Smooth muscle cell (in vitro differentiated cells): Measurements from ENCODE around the gene TSSC4. TPM values are rescaled to one million over a fixed set of nuclear protein-coding genes. Genes with fewer than 3 reads are reported as not detected.

Experiments
- DNase-seq: peaks from one replicate; lab custom pipeline; 2025; ENCODE audit not compliant: unreplicated experiment; lab: John Stamatoyannopoulos, UW
- H2AFZ ChIP-seq: fragments of 200-600 bp; sonication (generic); 2 replicates; pipeline ENCODE4 v1.6.0; 2016; ENCODE audit warnings: antibody characterized with exemption, low read depth, mild to moderate bottlenecking
- H3F3A ChIP-seq: fragments of 200-600 bp; sonication (generic); 2 replicates; pipeline ENCODE4 v1.6.0; 2017; ENCODE audit warnings: antibody characterized with exemption, low read depth
- H3K27ac ChIP-seq: fragments of 200-600 bp; sonication (generic); 2 replicates; pipeline ENCODE4 v1.5.1; 2016; ENCODE audit warnings: low read depth, mild to moderate bottlenecking
- H3K27me3 ChIP-seq: fragments of 200-600 bp; sonication (generic); 2 replicates; pipeline ENCODE4 v1.6.1; 2016; ENCODE audit warnings: low read depth, mild to moderate bottlenecking
- H3K36me3 ChIP-seq: fragments of 200-600 bp; sonication (generic); 2 replicates; pipeline ENCODE4 v1.5.1; 2016; ENCODE audit warnings: low read depth
- H3K4me1 ChIP-seq: fragments of 200-600 bp; sonication (generic); 2 replicates; pipeline ENCODE4 v1.5.1; 2016; ENCODE audit warnings: low read depth
- H3K4me2 ChIP-seq: fragments of 200-600 bp; sonication (generic); 2 replicates; pipeline ENCODE4 v1.6.0; 2016; ENCODE audit warnings: mild to moderate bottlenecking
- H3K4me3 ChIP-seq: fragments of 200-600 bp; sonication (generic); 2 replicates; pipeline ENCODE4 v1.5.1; 2016; ENCODE audit warnings: mild to moderate bottlenecking
- H3K79me2 ChIP-seq: fragments of 200-600 bp; sonication (generic); 2 replicates; pipeline ENCODE4 v1.6.0; 2016; ENCODE audit warnings: low read depth, mild to moderate bottlenecking
- H3K9ac ChIP-seq: fragments of 200-600 bp; sonication (generic); 2 replicates; pipeline ENCODE4 v1.6.0; 2016; ENCODE audit warnings: low read depth
- H3K9me3 ChIP-seq: fragments of 200-600 bp; sonication (generic); replicated peaks from 2 replicates; pipeline ENCODE4 v1.5.1; 2016; ENCODE audit warnings: low read depth
- H4K20me1 ChIP-seq: fragments of 200-600 bp; sonication (generic); 2 replicates; pipeline ENCODE4 v1.6.0; 2016; ENCODE audit warnings: low read depth
- WGBS: methylation state at CpG from one replicate; pipeline ENCODE4 v1.1.7; 2016; ENCODE audit warnings: low lambda C conversion rate; 5-methylcytosine and 5-hydroxymethylcytosine counted together
- polyA plus RNA-seq: library from polyadenylated mRNA; unstranded; fragments of >200 nt; fragmentation: Nextera tagmentation; extraction: Ambion mirVana; gene quantifications from 2 replicates; pipeline ENCODE4 v1.2.1, GENCODE V29; 2016
- total RNA-seq: library from RNA; depleted of rRNA; stranded (reverse); fragments of >200 nt; gene quantifications from 2 replicates; pipeline ENCODE4 v1.2.3, GENCODE V29; 2014
- TF ChIP-seq, protein P1 (sequence below): fragments of 200-600 bp; sonication (generic); IDR thresholded peaks from 2 replicates; pipeline ENCODE4 v1.5.1; 2017; ENCODE audit warnings: borderline replicate concordance, mild to moderate bottlenecking, antibody characterized with exemption; ENCODE audit not compliant: insufficient read depth, poor library complexity, severe bottlenecking

Gene TSSC4
- total and polyA plus RNA-seq, 2 experiments from 2014 or later = 32.5 to 82.3 TPM

GRCh38 chr11:2397005-2397404 lies 3.5 kb upstream of the TSSC4 start:
- WGBS = 97% methylated on average over 11 of the region's 12 CpGs
- no peak for DNase-seq
- H3K9ac ChIP-seq = no peak overlapping the region
- peaks cover 20% of the 10 kb centered on the region for H3K79me2 ChIP-seq
- H3F3A ChIP-seq = peaks cover 17% of the 10 kb centered on the region
- no peak overlapping the region for H3K27ac ChIP-seq
- no peak overlapping the region for H3K4me2 ChIP-seq
- H3K4me3 ChIP-seq = no peak overlapping the region
- H3K36me3 ChIP-seq = no peaks in the 10 kb centered on the region
- TF ChIP-seq, protein P1, sequence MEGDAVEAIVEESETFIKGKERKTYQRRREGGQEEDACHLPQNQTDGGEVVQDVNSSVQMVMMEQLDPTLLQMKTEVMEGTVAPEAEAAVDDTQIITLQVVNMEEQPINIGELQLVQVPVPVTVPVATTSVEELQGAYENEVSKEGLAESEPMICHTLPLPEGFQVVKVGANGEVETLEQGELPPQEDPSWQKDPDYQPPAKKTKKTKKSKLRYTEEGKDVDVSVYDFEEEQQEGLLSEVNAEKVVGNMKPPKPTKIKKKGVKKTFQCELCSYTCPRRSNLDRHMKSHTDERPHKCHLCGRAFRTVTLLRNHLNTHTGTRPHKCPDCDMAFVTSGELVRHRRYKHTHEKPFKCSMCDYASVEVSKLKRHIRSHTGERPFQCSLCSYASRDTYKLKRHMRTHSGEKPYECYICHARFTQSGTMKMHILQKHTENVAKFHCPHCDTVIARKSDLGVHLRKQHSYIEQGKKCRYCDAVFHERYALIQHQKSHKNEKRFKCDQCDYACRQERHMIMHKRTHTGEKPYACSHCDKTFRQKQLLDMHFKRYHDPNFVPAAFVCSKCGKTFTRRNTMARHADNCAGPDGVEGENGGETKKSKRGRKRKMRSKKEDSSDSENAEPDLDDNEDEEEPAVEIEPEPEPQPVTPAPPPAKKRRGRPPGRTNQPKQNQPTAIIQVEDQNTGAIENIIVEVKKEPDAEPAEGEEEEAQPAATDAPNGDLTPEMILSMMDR = no peak
- H3K9me3 ChIP-seq = no peaks in the 10 kb centered on the region
- H3K27me3 ChIP-seq = no peaks in the 10 kb centered on the region
- H2AFZ ChIP-seq = no peak overlapping the region
- peaks cover 13% of the 10 kb centered on the region for H3K4me1 ChIP-seq
- H4K20me1 ChIP-seq = peaks cover 28% of the 10 kb centered on the region

DNA sequence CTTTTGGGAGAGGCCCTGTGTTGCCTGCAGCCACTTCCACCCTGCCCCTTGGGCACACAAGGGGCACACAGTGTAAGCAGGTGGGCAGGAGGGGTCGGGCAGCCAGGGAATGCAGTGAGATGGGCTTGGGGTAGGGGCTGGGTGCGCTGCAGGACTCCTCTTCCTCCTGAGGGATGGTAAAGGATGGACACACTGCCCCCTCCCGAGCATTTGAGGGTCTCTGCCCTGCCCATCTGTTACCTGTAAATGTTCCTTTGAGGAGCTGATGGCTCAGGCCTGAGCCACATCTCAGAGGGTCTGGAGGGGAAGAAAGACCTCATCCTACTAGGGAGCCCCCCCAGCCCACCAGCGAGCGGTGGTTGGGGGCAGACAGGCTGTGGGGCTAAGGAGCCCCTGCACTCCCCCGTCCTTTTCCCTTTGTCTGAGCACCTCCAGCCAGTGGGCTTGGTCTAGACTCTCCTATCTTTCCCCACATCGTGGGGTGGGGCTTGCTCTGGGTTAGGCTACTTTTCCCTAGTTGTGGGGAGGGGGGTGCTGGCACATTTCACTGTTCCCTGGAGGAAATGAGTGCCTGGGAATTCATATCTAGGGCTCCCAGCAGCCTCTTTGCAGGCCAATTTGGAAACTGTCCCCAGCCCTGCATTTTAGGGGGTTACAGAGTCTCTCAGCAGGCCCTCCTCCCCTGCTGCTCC lies 1.7 kb upstream of the TSSC4 start:
- H3K27ac ChIP-seq = peak overlapping the region; percentile 89
- no peaks in the 10 kb centered on the region for H3K27me3 ChIP-seq
- no peaks in the 10 kb centered on the region for H3K9me3 ChIP-seq
- no peak overlapping the region for H2AFZ ChIP-seq
- H3K36me3 ChIP-seq = no peaks in the 10 kb centered on the region
- peak overlapping the region; percentile 86 for H3K4me2 ChIP-seq
- DNase-seq = no peak
- peaks cover 17% of the 10 kb centered on the region for H3F3A ChIP-seq
- H3K4me1 ChIP-seq = peaks cover 13% of the 10 kb centered on the region
- TF ChIP-seq, protein P1 = no peak
- H4K20me1 ChIP-seq = peaks cover 10% of the 10 kb centered on the region
- H3K4me3 ChIP-seq = no peak overlapping the region
- peaks cover 18% of the 10 kb centered on the region for H3K79me2 ChIP-seq
- 76% methylated on average over 7 of the region's 7 CpGs for WGBS
- H3K9ac ChIP-seq = peak overlapping the region; percentile 82

DNA sequence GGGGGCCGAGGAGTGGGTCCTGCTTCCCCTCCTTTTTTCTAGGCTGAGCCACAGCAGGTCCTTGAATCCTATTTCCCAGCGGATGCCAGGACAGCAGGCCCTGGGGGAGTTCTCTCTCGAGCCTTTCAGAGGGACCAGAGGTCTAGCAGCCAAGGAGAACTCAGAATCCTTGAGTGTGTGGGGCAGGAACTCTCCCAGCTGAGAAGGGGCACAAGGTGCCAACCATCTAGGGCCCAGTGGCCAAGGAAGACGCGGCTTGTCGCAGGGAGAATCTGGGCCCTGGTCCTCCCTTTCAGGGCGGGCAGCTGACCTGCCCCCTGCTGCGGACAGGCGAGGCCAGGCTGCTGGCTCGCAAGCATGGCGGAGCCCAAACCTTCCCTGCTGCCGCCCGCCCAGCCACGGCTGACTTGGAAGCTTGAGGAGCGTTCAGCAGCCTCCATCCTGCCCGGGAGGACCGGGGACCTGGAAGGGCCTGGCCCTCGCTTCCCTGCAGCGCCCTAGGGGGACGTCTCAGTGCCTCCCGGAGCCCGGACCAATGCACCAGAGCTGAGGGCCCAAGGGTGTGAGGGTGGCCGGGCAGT lies 972 bp upstream of the TSSC4 start:
- H3K4me3 ChIP-seq = peak overlapping the region; percentile 58
- no peaks in the 10 kb centered on the region for H3K9me3 ChIP-seq
- WGBS = 64% methylated on average over 23 of the region's 23 CpGs
- peak overlapping the region; percentile 82 for H3K9ac ChIP-seq
- peaks cover 2% of the 10 kb centered on the region for H4K20me1 ChIP-seq
- no peaks in the 10 kb centered on the region for H3K27me3 ChIP-seq
- peaks cover 18% of the 10 kb centered on the region for H3K79me2 ChIP-seq
- peak overlapping the region; percentile 86 for H3K4me2 ChIP-seq
- peak overlapping the region; percentile 89 for H3K27ac ChIP-seq
- H2AFZ ChIP-seq = no peak overlapping the region
- no peak for DNase-seq
- H3K4me1 ChIP-seq = peaks cover 13% of the 10 kb centered on the region
- TF ChIP-seq, protein P1 = no peak
- no peaks in the 10 kb centered on the region for H3K36me3 ChIP-seq
- H3F3A ChIP-seq = peaks cover 17% of the 10 kb centered on the region
